Suprapubic skin (tissue), 4 donors: ENCODE measurements around the gene RBMS3. TPM values are rescaled to one million over a fixed set of nuclear protein-coding genes. Genes with fewer than 3 reads are reported as not detected.

Experiments
- DNase-seq, 2 donors: peaks; one replicate each; pipeline ENCODE4 v3.0.0-alpha.2; 2019; ENCODE audit warnings: low spot score in 2 of 2
- H3K27ac ChIP-seq: fragments of 200-600 bp; sonication (generic); one replicate; pipeline ENCODE4 v1.5.1; 2019
- H3K27me3 ChIP-seq: fragments of 200-600 bp; sonication (generic); one replicate; pipeline ENCODE4 v1.5.1; 2019
- H3K36me3 ChIP-seq: fragments of 200-600 bp; sonication (generic); one replicate; pipeline ENCODE4 v1.5.1; 2019
- H3K4me1 ChIP-seq: fragments of 200-600 bp; sonication (generic); one replicate; pipeline ENCODE4 v1.5.1; 2019
- H3K4me3 ChIP-seq: fragments of 200-600 bp; sonication (generic); one replicate; pipeline ENCODE4 v1.5.1; 2019; ENCODE audit warnings: mild to moderate bottlenecking
- H3K9me3 ChIP-seq: fragments of 200-600 bp; sonication (generic); one replicate; pipeline ENCODE4 v1.5.1; 2019
- EP300 ChIP-seq: sonication (generic); formaldehyde crosslinking; IDR thresholded peaks from one replicate; pipeline ENCODE4 v1.6.1; 2017; ENCODE audit warnings: antibody characterized with exemption
- POLR2A ChIP-seq, 2 donors: fragments of 450-650 bp; IDR thresholded peaks; one replicate each; pipeline ENCODE4 v1.6.1; 2017; ENCODE audit warnings: antibody characterized with exemption in 2 of 2, mild to moderate bottlenecking in 2 of 2, moderate library complexity in 2 of 2
- POLR2AphosphoS5 ChIP-seq, 3 donors: sonication (generic); formaldehyde crosslinking; IDR thresholded peaks; one replicate each; pipeline ENCODE4 v1.6.1; 2017; ENCODE audit warnings: antibody characterized with exemption in 3 of 3
- WGBS: methylation state at CpG from one replicate; pipeline ENCODE4 v1.1.5; 2018; 5-methylcytosine and 5-hydroxymethylcytosine counted together
- total RNA-seq, 4 donors: library from RNA; depleted of rRNA; stranded (reverse); fragments of >200 nt; gene quantifications; one replicate each; pipeline ENCODE4 v1.1.0, GENCODE V29; 2016
- TF ChIP-seq, protein P1 (sequence below), 2 donors: fragments of 200-600 bp in 1 of 2; fragments of 450-650 bp in 1 of 2; sonication (generic) in 1 of 2; IDR thresholded peaks; one replicate each; pipeline ENCODE4 v1.5.1; 2016 to 2019; ENCODE audit warnings: antibody characterized with exemption in 2 of 2, mild to moderate bottlenecking in 1 of 2, moderate library complexity in 1 of 2

The RBMS3 gene
- total RNA-seq, 4 donors from 2014 or later, result 7.7 to 23.4 (median 11.9) TPM

DNA sequence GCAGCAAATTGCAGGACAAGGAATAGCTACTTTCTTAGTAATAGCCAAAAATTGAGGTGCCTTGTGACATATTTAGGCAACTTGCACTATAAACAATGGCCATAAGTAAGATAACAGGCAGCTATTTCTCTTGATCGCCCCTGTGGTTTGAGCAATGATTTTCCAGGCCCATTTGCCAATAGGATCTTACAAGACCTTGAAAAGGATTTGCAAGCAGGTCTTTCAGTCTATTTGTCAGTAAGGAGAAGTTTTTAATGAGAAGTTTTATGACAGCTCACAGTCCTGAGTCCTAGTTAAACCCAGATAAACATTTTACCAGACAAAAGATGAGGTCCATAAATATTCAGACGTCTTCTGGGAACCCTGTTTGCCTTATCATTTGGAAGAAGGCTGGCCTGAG is 645.5 kb downstream of the RBMS3 start:
- TF ChIP-seq POLR2AphosphoS5 (IDR thresholded peaks at IDR 0.05) (no peak), POLR2A (IDR thresholded peaks at IDR 0.05) (no peak), EP300 (no peak)
- TF ChIP-seq, protein P1, sequence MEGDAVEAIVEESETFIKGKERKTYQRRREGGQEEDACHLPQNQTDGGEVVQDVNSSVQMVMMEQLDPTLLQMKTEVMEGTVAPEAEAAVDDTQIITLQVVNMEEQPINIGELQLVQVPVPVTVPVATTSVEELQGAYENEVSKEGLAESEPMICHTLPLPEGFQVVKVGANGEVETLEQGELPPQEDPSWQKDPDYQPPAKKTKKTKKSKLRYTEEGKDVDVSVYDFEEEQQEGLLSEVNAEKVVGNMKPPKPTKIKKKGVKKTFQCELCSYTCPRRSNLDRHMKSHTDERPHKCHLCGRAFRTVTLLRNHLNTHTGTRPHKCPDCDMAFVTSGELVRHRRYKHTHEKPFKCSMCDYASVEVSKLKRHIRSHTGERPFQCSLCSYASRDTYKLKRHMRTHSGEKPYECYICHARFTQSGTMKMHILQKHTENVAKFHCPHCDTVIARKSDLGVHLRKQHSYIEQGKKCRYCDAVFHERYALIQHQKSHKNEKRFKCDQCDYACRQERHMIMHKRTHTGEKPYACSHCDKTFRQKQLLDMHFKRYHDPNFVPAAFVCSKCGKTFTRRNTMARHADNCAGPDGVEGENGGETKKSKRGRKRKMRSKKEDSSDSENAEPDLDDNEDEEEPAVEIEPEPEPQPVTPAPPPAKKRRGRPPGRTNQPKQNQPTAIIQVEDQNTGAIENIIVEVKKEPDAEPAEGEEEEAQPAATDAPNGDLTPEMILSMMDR (IDR thresholded peaks at IDR 0.05), result no peak
- Histone ChIP-seq H3K4me3 (no peak overlapping the region), H3K4me1 (peaks cover 3% of the 10 kb centered on the region), H3K9me3 (no peaks in the 10 kb centered on the region), H3K27ac (no peak overlapping the region), H3K27me3 (no peaks in the 10 kb centered on the region), H3K36me3 (no peaks in the 10 kb centered on the region)
- 86% methylated on average over 2 of the region's 2 CpGs for WGBS
- DNase-seq, result no peak

DNA sequence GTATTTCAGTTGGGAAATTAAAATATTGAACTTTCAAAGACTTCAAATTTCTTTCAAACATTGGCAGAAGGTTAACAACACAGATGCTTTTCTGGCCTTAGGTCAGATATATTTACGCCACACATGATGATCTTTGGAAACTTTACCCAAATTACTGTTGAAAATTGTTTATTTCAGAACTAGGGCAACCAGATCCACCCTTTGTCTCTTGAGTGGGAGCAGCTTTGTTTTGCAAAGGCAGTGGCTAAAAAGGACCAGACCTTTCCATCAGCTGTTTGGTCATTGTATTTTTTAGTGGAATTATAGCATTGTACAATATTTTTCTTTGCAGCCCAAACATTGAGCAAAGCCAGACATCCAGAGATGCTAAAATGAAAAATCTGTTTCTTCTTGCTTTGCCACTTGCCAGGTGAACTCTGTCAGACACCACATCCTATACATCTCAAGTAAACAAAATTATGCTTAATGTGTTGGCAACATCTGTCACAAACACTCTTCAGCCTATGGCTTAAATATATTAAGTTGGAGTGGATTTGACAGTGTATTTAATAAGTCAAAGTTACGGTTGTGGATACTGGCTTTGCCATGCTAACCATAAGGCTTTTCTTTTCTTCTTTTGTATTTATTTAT is 651.9 kb downstream of the RBMS3 start:
- TF ChIP-seq POLR2AphosphoS5 (IDR thresholded peaks at IDR 0.05) (peak in 1 of 3 donors; percentile 53), POLR2A (IDR thresholded peaks at IDR 0.05) (no peak)
- no peaks in the 10 kb centered on the region for H3K4me1 ChIP-seq
- H3K27ac ChIP-seq, result no peak overlapping the region
- H3K36me3 ChIP-seq, result no peaks in the 10 kb centered on the region
- no peaks in the 10 kb centered on the region for H3K9me3 ChIP-seq
- H3K27me3 ChIP-seq, result no peaks in the 10 kb centered on the region
- WGBS, result 70% methylated on average over 2 of the region's 2 CpGs
- no peak overlapping the region for H3K4me3 ChIP-seq
- no peak for DNase-seq

DNA sequence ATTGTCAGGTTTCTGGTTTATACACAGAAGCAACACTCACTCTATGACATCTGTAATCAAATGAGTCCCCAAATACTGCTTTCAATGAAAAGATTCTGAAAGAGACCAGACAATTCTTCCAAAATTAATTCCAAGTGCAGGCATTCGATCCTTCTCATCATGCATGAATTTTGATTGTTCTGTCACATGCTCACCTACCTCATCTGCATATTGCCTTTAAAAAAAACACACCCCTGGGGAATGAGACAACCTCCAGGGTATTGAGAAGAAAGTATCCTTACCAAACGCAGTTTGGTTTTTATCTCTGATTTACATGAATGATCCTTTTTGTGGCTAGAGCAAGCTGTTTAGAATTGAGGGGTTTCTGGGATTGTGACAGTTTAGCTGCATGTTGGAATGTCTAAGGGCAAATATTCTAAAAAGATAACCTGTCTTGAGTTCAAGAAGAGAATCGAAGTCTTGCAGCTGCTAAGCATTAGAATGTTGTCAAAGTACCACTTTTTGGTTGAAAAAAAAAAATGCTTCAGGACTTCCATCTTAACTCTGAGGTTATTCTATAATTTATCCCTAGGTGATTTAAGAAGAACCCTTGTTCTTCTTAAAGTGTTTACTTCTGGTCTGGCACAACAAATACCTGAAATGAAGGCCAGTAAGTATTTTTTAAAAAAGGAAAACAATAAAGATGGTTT is 653.1 kb downstream of the RBMS3 start:
- Histone ChIP-seq H3K27ac (no peak overlapping the region), H3K4me3 (no peak overlapping the region), H3K36me3 (no peaks in the 10 kb centered on the region), H3K9me3 (no peaks in the 10 kb centered on the region), H3K27me3 (no peaks in the 10 kb centered on the region), H3K4me1 (no peaks in the 10 kb centered on the region)
- TF ChIP-seq, protein P1 (IDR thresholded peaks at IDR 0.05), result no peak
- TF ChIP-seq EP300, result no peak
- TF ChIP-seq POLR2A (IDR thresholded peaks at IDR 0.05), result no peak
- TF ChIP-seq POLR2AphosphoS5 (IDR thresholded peaks at IDR 0.05), result no peak
- WGBS, result 51% methylated on average over 3 of the region's 3 CpGs
- DNase-seq, result no peak

DNA sequence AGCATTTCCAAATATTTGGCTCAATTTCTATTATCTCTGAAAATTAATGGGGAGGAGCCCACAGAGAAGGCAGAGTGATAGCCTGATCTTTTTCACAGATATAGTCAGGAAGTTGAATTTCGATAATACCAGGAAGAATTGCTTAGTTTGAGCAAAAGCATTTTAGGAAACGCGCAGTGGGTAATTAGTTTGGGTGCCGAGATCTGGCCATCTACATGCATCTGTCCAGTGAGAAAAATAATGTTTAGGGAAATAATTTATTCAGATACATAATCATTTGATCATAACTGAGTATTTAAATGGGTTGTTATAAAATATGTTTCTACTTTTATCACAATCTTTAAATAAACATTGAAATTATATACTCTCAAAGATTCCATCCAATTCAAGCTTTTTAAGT is 653.9 kb downstream of the RBMS3 start:
- no peaks in the 10 kb centered on the region for H3K4me1 ChIP-seq
- 77% methylated on average over 4 of the region's 4 CpGs for WGBS
- H3K36me3 ChIP-seq, result no peaks in the 10 kb centered on the region
- TF ChIP-seq EP300 (no peak), POLR2AphosphoS5 (IDR thresholded peaks at IDR 0.05) (no peak), POLR2A (IDR thresholded peaks at IDR 0.05) (no peak)
- TF ChIP-seq, protein P1 (IDR thresholded peaks at IDR 0.05), result no peak
- H3K27me3 ChIP-seq, result no peaks in the 10 kb centered on the region
- no peaks in the 10 kb centered on the region for H3K9me3 ChIP-seq
- no peak overlapping the region for H3K27ac ChIP-seq
- DNase-seq, result no peak
- no peak overlapping the region for H3K4me3 ChIP-seq

DNA sequence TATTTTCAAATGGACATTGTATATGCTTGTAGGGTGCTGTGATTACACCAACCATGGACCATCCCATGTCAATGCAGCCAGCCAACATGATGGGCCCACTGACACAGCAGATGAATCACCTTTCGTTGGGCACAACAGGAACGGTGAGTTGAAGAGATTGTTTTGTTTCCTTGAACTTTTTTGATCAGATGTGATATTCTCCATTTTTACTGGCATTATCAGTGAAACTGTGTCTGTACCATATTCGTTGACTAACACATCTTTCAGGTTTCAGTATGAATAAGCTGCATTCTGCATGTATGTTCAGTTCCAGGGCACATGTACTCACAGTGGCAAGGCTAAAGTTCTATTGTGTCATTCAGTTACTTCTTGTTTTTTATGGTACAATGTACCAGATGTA is 655.2 kb downstream of the RBMS3 start:
- no peaks in the 10 kb centered on the region for H3K4me1 ChIP-seq
- no peak overlapping the region for H3K27ac ChIP-seq
- no peak for DNase-seq
- H3K27me3 ChIP-seq, result no peaks in the 10 kb centered on the region
- WGBS, result 85% methylated on average over 3 of the region's 3 CpGs
- H3K36me3 ChIP-seq, result no peaks in the 10 kb centered on the region
- no peaks in the 10 kb centered on the region for H3K9me3 ChIP-seq
- no peak overlapping the region for H3K4me3 ChIP-seq
- TF ChIP-seq EP300, result no peak
- TF ChIP-seq POLR2A (IDR thresholded peaks at IDR 0.05), result no peak
- no peak for TF ChIP-seq POLR2AphosphoS5 (IDR thresholded peaks at IDR 0.05)
- TF ChIP-seq, protein P1 (IDR thresholded peaks at IDR 0.05), result no peak
